Esophagus muscularis mucosa (tissue), 4 donors: ENCODE measurements around the gene HNRNPLL. TPM values are rescaled to one million over a fixed set of nuclear protein-coding genes. Genes with fewer than 3 reads are reported as not detected.

Experiments used
- DNase-seq: peaks from one replicate; pipeline ENCODE4 v3.0.0-alpha.2; 2017; ENCODE audit errors: extremely low spot score
- H3K27ac ChIP-seq, 4 donors: fragments of 200-600 bp; sonication (generic); replicated peaks in 1 of 4; 1 replicate in 3 of 4; 2 replicates in 1 of 4; pipeline ENCODE4 v1.5.1; 2016 to 2019; ENCODE audit warnings: mild to moderate bottlenecking in 1 of 4
- H3K27me3 ChIP-seq, 4 donors: fragments of 200-600 bp; sonication (generic); one replicate each; pipeline versions ENCODE4 v1.5.1 to v1.6.0; 2016 to 2019
- H3K36me3 ChIP-seq, 4 donors: fragments of 200-600 bp; sonication (generic); one replicate each; pipeline ENCODE4 v1.5.1; 2016 to 2019
- H3K4me1 ChIP-seq, 4 donors: fragments of 200-600 bp; sonication (generic); one replicate each; pipeline ENCODE4 v1.5.1; 2016 to 2019
- H3K4me3 ChIP-seq, 4 donors: fragments of 200-600 bp; sonication (generic); 1 replicate in 2 of 4; 2 replicates in 2 of 4; pipeline ENCODE4 v1.5.1; 2016 to 2019; ENCODE audit warnings: mild to moderate bottlenecking in 4 of 4, moderate library complexity in 1 of 4
- H3K9me3 ChIP-seq, 4 donors: fragments of 200-600 bp; sonication (generic); 1 replicate in 3 of 4; 2 replicates in 1 of 4; pipeline ENCODE4 v1.5.1; 2016 to 2019
- EP300 ChIP-seq: sonication (generic); formaldehyde crosslinking; IDR thresholded peaks from one replicate; pipeline ENCODE4 v1.6.1; 2017; ENCODE audit warnings: antibody characterized with exemption
- POLR2A ChIP-seq: fragments of 450-650 bp; IDR thresholded peaks from one replicate; pipeline ENCODE4 v1.6.1; 2017; ENCODE audit warnings: antibody characterized with exemption, moderate library complexity, mild to moderate bottlenecking, low read depth
- POLR2AphosphoS5 ChIP-seq, 2 donors: sonication (generic); formaldehyde crosslinking; IDR thresholded peaks; one replicate each; pipeline ENCODE4 v1.6.1; 2017; ENCODE audit warnings: antibody characterized with exemption in 2 of 2
- WGBS: methylation state at CpG from one replicate; pipeline ENCODE4 v1.1.5; 2018; 5-methylcytosine and 5-hydroxymethylcytosine counted together
- intact Hi-C: fragments of 100-400 bp; cut with DNase I; formaldehyde crosslinking; loops from one replicate; pipeline ENCODE4 v1.15.1; 2023
- total RNA-seq, 4 donors: library from RNA; depleted of rRNA; stranded (reverse); fragments of >200 nt; gene quantifications; one replicate each; pipeline versions ENCODE4 v1.1.0 to v1.2.1, GENCODE V29; 2016
- TF ChIP-seq, protein P1 (sequence below), 3 experiments: fragments of 200-600 bp in 2 of 3; fragments of 450-650 bp in 1 of 3; sonication (generic) in 2 of 3; IDR thresholded peaks; one replicate each; pipeline ENCODE4 v1.5.1; 2017 to 2019; ENCODE audit warnings: antibody characterized with exemption in 3 of 3, mild to moderate bottlenecking in 2 of 3, moderate library complexity in 1 of 3

The HNRNPLL gene
- total RNA-seq, 4 donors from 2014 or later, result 50.2 to 61.5 (median 54.0) TPM

GRCh38 chr2:38600242-38600891, 2.4 kb downstream of the HNRNPLL start:
- peak overlapping the region; percentile 76 to 99 (median 92) for H3K4me3 ChIP-seq
- no peak for DNase-seq
- H3K9me3 ChIP-seq, result no peaks in the 10 kb centered on the region
- no peaks in the 10 kb centered on the region for H3K27me3 ChIP-seq
- intact Hi-C loops, result loop anchor here (5.0 to 10.0 kb wide), 6 partner anchors 67 to 524 kb away; partner anchors contain the start of genes ATL2, GALM and SOS1
- TF ChIP-seq EP300 (no peak), POLR2AphosphoS5 (IDR thresholded peaks at IDR 0.05) (peak in 1 of 2 donors; percentile 27)
- no peaks in the 10 kb centered on the region for H3K36me3 ChIP-seq
- peaks cover 38 to 67% (median 62%) of the 10 kb centered on the region in 4 donors for H3K4me1 ChIP-seq
- 28% methylated on average over 15 of the region's 15 CpGs for WGBS
- peak overlapping the region; percentile 96 to 100 (median 99) for H3K27ac ChIP-seq

GRCh38 chr2:38599706-38600105, 3.0 kb downstream of the HNRNPLL start:
- 20% methylated on average over 4 of the region's 4 CpGs for WGBS
- Histone ChIP-seq H3K4me1 (peaks cover 40 to 72% (median 67%) of the 10 kb centered on the region in 4 donors), H3K27me3 (no peaks in the 10 kb centered on the region), H3K27ac (peak overlapping the region; percentile 96 to 100 (median 99)), H3K4me3 (peak overlapping the region; percentile 76 to 99 (median 92)), H3K36me3 (no peaks in the 10 kb centered on the region), H3K9me3 (no peaks in the 10 kb centered on the region)
- DNase-seq, result no peak
- intact Hi-C loops, result loop anchor here (5.0 to 10.0 kb wide), 6 partner anchors 68 to 525 kb away; partner anchors contain the start of genes ATL2, GALM and SOS1
- no peak for TF ChIP-seq POLR2AphosphoS5 (IDR thresholded peaks at IDR 0.05)
- TF ChIP-seq EP300, result no peak
- TF ChIP-seq POLR2A, result no peak
- TF ChIP-seq, protein P1, sequence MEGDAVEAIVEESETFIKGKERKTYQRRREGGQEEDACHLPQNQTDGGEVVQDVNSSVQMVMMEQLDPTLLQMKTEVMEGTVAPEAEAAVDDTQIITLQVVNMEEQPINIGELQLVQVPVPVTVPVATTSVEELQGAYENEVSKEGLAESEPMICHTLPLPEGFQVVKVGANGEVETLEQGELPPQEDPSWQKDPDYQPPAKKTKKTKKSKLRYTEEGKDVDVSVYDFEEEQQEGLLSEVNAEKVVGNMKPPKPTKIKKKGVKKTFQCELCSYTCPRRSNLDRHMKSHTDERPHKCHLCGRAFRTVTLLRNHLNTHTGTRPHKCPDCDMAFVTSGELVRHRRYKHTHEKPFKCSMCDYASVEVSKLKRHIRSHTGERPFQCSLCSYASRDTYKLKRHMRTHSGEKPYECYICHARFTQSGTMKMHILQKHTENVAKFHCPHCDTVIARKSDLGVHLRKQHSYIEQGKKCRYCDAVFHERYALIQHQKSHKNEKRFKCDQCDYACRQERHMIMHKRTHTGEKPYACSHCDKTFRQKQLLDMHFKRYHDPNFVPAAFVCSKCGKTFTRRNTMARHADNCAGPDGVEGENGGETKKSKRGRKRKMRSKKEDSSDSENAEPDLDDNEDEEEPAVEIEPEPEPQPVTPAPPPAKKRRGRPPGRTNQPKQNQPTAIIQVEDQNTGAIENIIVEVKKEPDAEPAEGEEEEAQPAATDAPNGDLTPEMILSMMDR (IDR thresholded peaks at IDR 0.05), result no peak

DNA sequence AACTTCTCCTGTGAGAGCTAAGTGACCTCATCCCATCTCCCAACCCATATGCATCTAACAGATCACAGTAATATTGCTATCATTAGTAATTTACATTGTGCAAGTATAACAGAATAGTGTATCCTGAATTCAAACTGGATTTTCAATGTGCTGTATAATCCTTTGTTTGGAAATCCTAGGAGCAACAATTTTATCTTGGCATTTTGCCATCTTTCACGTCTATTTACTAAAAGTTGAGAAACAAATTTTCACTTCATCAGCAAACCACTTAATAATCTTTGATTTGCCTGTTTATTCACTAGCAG, 3.8 kb downstream of the HNRNPLL start:
- 0% methylated on average over 1 of the region's 1 CpG for WGBS
- H3K27ac ChIP-seq, result peak overlapping the region; percentile 96 to 100 (median 99)
- intact Hi-C loops, result no loop called here
- no peaks in the 10 kb centered on the region for H3K27me3 ChIP-seq
- H3K4me1 ChIP-seq, result peaks cover 46 to 77% (median 72%) of the 10 kb centered on the region in 4 donors
- H3K4me3 ChIP-seq, result peak overlapping the region; percentile 76 to 99 (median 92)
- no peak for DNase-seq
- TF ChIP-seq, protein P1 (IDR thresholded peaks at IDR 0.05), result no peak
- TF ChIP-seq POLR2A, result no peak
- TF ChIP-seq POLR2AphosphoS5 (IDR thresholded peaks at IDR 0.05), result no peak
- no peak for TF ChIP-seq EP300
- no peaks in the 10 kb centered on the region for H3K36me3 ChIP-seq
- no peaks in the 10 kb centered on the region for H3K9me3 ChIP-seq

GRCh38 chr2:38598200-38598990, 4.3 kb downstream of the HNRNPLL start:
- no peak for TF ChIP-seq POLR2AphosphoS5 (IDR thresholded peaks at IDR 0.05)
- TF ChIP-seq EP300, result no peak
- TF ChIP-seq POLR2A, result no peak
- TF ChIP-seq, protein P1 (IDR thresholded peaks at IDR 0.05), result no peak
- Histone ChIP-seq H3K27ac (peak overlapping the region; percentile 96 to 100 (median 99)), H3K4me1 (peaks cover 49 to 77% (median 72%) of the 10 kb centered on the region in 4 donors), H3K4me3 (peak overlapping the region in 3 of 4 donors; percentile 76 to 99 (median 88)), H3K9me3 (no peaks in the 10 kb centered on the region), H3K36me3 (no peaks in the 10 kb centered on the region), H3K27me3 (no peaks in the 10 kb centered on the region)
- intact Hi-C loops, result no loop called here
- 57% methylated on average over 5 of the region's 5 CpGs for WGBS
- DNase-seq, result no peak

DNA sequence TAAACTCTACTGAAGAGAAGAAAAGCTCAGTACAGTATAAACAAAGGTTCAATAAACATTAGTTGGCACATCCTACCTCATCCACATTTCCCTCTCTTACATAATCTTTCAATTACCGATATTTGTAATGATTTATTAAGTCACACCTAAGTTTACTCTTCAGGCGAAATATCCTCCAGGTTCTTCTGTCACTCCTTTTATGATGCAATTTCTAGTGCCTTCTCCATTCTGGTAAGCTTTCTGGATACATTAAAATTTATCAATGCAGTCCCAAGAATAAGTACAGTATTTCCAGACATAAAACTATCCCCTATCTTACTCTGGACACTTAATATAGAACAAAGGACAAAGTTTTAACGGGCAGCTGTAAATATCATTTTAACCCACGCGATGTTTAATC, 5.6 kb downstream of the HNRNPLL start:
- Histone ChIP-seq H3K27ac (peak overlapping the region; percentile 96 to 100 (median 99)), H3K9me3 (no peaks in the 10 kb centered on the region), H3K36me3 (no peaks in the 10 kb centered on the region), H3K4me1 (peaks cover 54 to 87% (median 80%) of the 10 kb centered on the region in 4 donors), H3K4me3 (no peak overlapping the region), H3K27me3 (no peaks in the 10 kb centered on the region)
- DNase-seq, result no peak
- TF ChIP-seq, protein P1 (IDR thresholded peaks at IDR 0.05), result no peak
- TF ChIP-seq EP300, result no peak
- TF ChIP-seq POLR2A, result no peak
- no peak for TF ChIP-seq POLR2AphosphoS5 (IDR thresholded peaks at IDR 0.05)
- 80% methylated on average over 5 of the region's 5 CpGs for WGBS
- intact Hi-C loops, result no loop called here
